K562 treated with DMSO at 1 percent for 24 hours (cell line): ENCODE results near the gene MYO18A. TPM values are rescaled to one million over a fixed set of nuclear protein-coding genes. Genes with fewer than 3 reads are reported as not detected.

ENCODE experiments used
- total RNA-seq: library from RNA; unstranded; fragments of 300-600 nt; gene quantifications from 2 replicates; pipeline ENCODE4 v1.2.3, GENCODE V29; 2022; ENCODE audit warnings: low read depth; ENCODE audit not compliant: insufficient read depth

MYO18A gene
- 44.5 and 45.6 TPM in 2 replicates for total RNA-seq

DNA sequence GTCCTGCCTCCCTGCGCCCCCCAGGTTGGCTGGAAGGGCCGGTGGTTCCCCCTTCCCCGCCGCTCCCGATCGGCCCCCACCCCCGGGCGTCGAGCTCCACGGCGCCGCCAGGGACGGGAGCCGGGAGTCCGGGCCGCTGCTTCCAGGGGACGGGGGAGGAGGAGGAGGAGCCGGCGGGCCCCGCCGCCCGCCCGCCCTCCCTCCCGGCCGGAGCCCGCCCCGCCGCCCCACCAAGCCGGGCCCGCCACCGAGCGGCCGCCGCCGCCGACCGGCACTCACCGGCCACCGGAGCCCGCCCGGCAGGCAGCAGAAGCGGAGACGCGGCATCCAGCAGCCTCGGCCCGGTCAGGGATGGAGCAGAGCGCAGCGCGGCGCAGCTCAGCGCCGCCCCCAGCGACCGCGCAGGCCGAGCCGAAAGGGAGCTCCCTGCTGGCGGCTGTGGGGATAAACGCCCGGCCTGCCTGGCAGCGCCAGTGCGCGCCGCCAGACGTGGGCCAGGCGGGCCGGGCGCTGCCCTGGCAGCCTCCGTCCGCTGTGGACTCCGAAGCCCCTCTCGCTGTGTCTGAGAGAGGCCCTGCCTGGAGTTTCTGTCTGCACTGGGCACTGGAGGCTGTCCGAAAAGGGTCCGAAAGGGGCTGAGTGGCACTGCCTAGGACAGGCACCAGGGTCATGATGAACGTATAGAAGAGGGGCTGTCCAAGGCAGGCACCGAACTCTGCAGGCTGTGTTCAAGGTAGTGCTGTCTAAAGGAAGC lies at the start of gene MYO18A:
Gene MYO18A (minus strand): TSS at position 365 of the 754 bp plus-strand sequence. CDS start 13,458 bp downstream, outside the sequence.

GRCh38 chr17:29042679-29043538 lies 137.3 kb downstream of the MYO18A start, which contains the start of gene PIPOX:
PIPOX (plus strand) TSS chr17:29043141; CDS start chr17:29043226, 85 bp downstream.

Other genes with a start within 250 kb of the MYO18A start
- 27.8 and 30.4 TPM in 2 replicates for gene PHF12, start 228.9 kb downstream of the MYO18A start, total RNA-seq
- not detected in 2 replicates for gene SEZ6, start 174.4 kb downstream of the MYO18A start, total RNA-seq
- 0.98 and 1.6 TPM in 2 replicates for gene PIPOX, start 137.3 kb downstream of the MYO18A start, total RNA-seq
- not detected in 2 replicates for gene CRYBA1, start 66.5 kb upstream of the MYO18A start, total RNA-seq
- gene NUFIP2, start 113.8 kb upstream of the MYO18A start, total RNA-seq: 13.1 and 14.4 TPM in 2 replicates
- 7.2 and 9.7 TPM in 2 replicates for gene TAOK1, start 210.0 kb upstream of the MYO18A start, total RNA-seq